HG03442 (cell line): ENCODE results near the gene ATP6V0B.

Experiments used
- ATAC-seq: cut with Tn5 transposase; IDR thresholded peaks from one replicate; pipeline ENCODE4 v1.9.1; 2021; ENCODE audit warnings: mild to moderate bottlenecking, moderate library complexity; ENCODE audit not compliant: unreplicated experiment

Gene ATP6V0B

DNA sequence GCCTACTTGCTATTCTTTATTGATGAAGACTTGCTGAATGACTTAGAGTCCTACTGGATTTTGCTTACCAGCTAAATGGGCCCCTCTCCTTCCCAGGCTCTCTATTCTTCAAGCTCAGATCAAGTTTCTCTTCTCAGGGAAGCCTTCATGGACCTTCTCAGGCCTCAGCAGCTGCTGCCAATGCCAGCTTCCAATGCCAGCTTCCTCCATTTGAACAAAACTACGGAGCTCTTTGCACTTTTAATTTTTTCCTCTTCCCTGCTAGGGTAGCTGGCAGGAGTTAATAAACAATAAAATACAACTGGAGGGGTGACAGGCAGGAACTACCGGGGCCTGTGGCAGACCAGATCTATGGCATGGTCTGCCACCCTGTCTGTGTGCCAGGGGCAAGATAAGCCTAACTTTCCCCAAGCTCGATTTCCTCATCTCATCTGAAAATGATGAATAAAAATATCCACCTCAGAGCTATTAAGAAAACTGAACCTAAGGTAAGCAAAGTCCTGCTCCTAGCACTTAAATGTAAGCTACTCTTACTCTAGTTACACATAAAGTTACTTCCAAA is 29.0 kb upstream of the ATP6V0B start:
- no peak for ATAC-seq

- peak; percentile 87 for ATAC-seq
Measured at GRCh38 chr1:43946236-43947060, 28.3 kb upstream of the ATP6V0B start, which contains the start of gene IPO13. Gene IPO13, plus strand, starts transcription at chr1:43946950. Its CDS starts 651 bp downstream, at chr1:43947601.

GRCh38 chr1:43947061-43947873 is 27.5 kb upstream of the ATP6V0B start:
- no peak for ATAC-seq

DNA sequence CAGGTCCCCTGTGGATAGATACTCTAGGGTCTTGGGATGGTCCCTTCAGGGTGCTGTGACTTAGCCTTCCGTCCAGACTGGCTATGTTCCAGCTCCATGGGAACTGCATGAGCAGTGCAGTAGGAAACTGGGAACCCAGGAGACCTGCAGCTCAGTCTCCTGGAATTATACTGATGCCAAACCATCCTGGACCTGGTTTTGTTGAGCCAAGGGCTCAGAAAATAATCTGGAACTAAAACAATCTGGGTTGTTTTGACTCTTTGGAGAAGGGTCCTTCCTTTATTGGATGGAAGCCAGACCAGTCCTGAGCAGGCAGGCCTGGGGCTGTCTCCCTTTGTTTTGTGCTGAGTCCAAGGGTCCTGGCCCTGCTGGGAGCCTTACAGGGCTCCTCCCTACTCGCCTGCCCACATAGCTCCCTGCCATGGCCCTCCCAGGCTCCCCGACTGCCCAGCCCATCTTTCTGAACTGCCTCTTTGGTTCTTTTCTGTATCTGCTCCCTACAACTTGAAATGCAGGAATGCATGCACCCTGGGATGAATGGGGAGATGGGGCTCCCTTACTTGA is 26.8 kb upstream of the ATP6V0B start:
- no peak for ATAC-seq

GRCh38 chr1:43949678-43950077 is 25.1 kb upstream of the ATP6V0B start:
- ATAC-seq, result no peak

GRCh38 chr1:43951021-43951985 is 23.5 kb upstream of the ATP6V0B start:
- ATAC-seq, result no peak

GRCh38 chr1:43952731-43953346 is 21.9 kb upstream of the ATP6V0B start:
- no peak for ATAC-seq

DNA sequence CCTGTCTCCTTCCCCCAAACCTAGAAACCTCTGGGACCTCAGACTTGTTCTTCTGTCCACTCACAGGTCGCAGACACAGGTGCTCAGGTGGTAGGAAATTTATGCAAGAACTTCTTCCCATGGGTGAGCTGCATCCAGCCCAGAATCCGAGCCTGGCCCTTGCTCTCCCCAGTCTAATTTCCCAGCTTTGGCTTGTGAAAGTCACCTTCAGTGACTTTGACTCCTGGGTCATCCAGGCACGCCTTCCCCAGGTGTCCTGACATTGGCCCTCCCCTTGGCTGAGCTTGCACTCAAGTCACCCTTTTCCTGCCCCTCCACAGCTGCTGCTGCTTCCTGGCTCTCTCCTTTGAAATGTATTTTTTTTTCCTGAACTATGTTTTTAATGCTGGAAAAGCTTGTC is 21.4 kb upstream of the ATP6V0B start:
- no peak for ATAC-seq

GRCh38 chr1:43954036-43954435 is 20.7 kb upstream of the ATP6V0B start:
- ATAC-seq, result no peak

GRCh38 chr1:43956234-43956633 is 18.5 kb upstream of the ATP6V0B start:
- no peak for ATAC-seq

- no peak for ATAC-seq
Measured at GRCh38 chr1:43957407-43958040, 17.2 kb upstream of the ATP6V0B start.

- ATAC-seq, result no peak
Measured at GRCh38 chr1:43958351-43959255, 16.2 kb upstream of the ATP6V0B start.

- ATAC-seq, result no peak
Measured at GRCh38 chr1:43960798-43961197, 14.0 kb upstream of the ATP6V0B start.

DNA sequence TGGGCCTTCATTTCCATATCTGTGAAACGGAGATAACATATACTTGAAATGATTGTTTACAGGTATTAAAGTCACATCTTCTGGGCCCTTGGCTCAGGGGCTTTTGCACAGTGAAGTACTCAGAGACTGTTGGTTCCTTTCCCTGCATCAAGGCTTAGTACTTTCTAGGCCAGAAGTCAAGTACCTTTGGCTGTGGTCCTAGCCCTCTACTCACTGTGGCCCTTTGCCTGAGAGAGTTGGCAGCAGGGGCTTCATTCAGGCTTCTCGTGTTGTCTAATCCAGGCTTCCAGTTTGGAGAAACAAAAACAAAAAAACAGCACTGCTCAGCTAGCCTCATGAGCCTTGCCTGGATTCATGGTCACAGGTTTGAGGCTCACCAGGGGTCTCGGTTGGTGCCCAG is 13.1 kb upstream of the ATP6V0B start:
- ATAC-seq, result no peak

- ATAC-seq, result no peak
Measured at GRCh38 chr1:43962324-43962723, 12.4 kb upstream of the ATP6V0B start.

- no peak for ATAC-seq
Measured at GRCh38 chr1:43963006-43963405, 11.8 kb upstream of the ATP6V0B start.

DNA sequence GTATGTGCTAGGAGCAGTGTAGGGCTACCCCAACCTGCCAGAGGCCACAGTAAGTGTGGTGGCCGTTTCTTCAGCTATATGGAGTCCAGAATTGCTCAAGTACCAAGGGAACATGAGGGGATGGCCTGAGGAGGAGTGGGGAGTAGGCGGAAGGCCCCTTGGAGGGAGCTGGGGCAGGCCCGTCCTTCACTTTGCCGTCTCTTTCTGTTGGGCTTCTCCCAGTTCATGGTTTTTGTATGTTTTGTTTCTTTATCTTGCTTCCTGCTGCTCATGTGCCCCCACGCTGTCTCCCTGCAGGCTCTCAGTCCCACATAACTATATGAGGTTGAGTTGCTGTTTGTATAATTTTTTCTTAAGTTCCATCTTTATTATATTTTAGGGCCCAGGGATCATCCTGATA is 10.9 kb upstream of the ATP6V0B start:
- no peak for ATAC-seq

DNA sequence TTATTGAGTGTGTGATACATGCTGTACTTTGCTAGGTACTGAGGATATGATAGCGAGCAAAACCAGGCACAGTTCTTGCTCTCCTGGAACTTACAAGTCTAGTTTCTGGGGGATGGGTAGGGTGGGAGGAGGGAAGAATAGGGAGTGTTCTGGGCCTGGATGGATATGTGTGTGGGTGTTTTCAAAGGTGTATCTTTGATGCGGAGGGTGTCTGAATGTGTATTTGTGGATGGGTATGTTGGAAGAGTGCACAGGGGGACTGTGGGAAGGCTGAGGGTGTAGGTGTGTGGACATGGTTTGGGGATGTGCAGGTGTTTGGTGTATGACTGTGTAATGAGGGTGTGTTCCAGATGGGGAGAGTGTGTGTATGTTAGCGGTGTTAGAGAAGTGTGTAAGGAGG is 9.4 kb upstream of the ATP6V0B start:
- no peak for ATAC-seq
